Activated naive CD8-positive, alpha-beta T cell treated with anti-CD3 and anti-CD28 coated beads, Interleukin-2, amount 10 ng/mL, durations not matched to agents 7 days and 5 days (primary cell): ENCODE measurements around the gene PTPRN2. TPM values are rescaled to one million over a fixed set of nuclear protein-coding genes. Genes with fewer than 3 reads are reported as not detected.

Experiments
- ATAC-seq: fragments of 150-1000 bp; cut with Tn5 transposase; one replicate; pipeline ENCODE4 v1.10.0; 2021; ENCODE audit warnings: low read depth, moderate library complexity
- POLR2A ChIA-PET: fragments of 350-600 bp; sonication (Branson Sonifier 250); formaldehyde crosslinking; loops from one replicate; lab custom pipeline; 2021; ENCODE audit warnings: antibody characterized with exemption; lab: Charles Lee
- DNase-seq: peaks from one replicate; pipeline ENCODE4 v3.0.0; 2021
- H3K27ac Mint-ChIP-seq: one replicate; pipeline ENCODE4 v1.8.0; 2022; ENCODE audit warnings: mild to moderate bottlenecking, mixed read lengths
- H3K27me3 Mint-ChIP-seq: one replicate; pipeline ENCODE4 v1.8.0; 2022; ENCODE audit warnings: mild to moderate bottlenecking, moderate library complexity, mixed read lengths
- H3K36me3 Mint-ChIP-seq: one replicate; pipeline ENCODE4 v1.8.0; 2021; ENCODE audit warnings: mild to moderate bottlenecking, mixed read lengths
- H3K4me1 Mint-ChIP-seq: one replicate; pipeline ENCODE4 v1.8.0; 2021; ENCODE audit warnings: mixed read lengths
- H3K4me3 Mint-ChIP-seq: one replicate; pipeline ENCODE4 v1.8.0; 2022; ENCODE audit warnings: mild to moderate bottlenecking, moderate library complexity, mixed read lengths
- H3K9me3 Mint-ChIP-seq: one replicate; pipeline ENCODE4 v1.8.0; 2021; ENCODE audit warnings: mixed read lengths
- total RNA-seq, 2 experiments: library from RNA; stranded (reverse); gene quantifications; one replicate each; pipeline ENCODE4 v1.2.3, GENCODE V29; 2021

PTPRN2 gene
- total RNA-seq, 2 experiments from 2014 or later = 4.5 to 4.9 TPM

GRCh38 chr7:157809154-157809862 lies 778.3 kb downstream of the PTPRN2 start:
- Mint-ChIP-seq H3K4me1 (no peaks in the 10 kb centered on the region), H3K27ac (no peak overlapping the region), H3K4me3 (no peak overlapping the region), H3K36me3 (no peaks in the 10 kb centered on the region), H3K9me3 (no peaks in the 10 kb centered on the region), H3K27me3 (no peaks in the 10 kb centered on the region)
- no peak for DNase-seq
- POLR2A ChIA-PET = no interaction called here
- no peak for ATAC-seq

- DNase-seq = no peak
- POLR2A ChIA-PET = no interaction called here
- ATAC-seq = no peak
- H3K4me1 Mint-ChIP-seq = no peaks in the 10 kb centered on the region
- no peak overlapping the region for H3K27ac Mint-ChIP-seq
- H3K4me3 Mint-ChIP-seq = no peak overlapping the region
- H3K9me3 Mint-ChIP-seq = no peaks in the 10 kb centered on the region
- H3K27me3 Mint-ChIP-seq = no peaks in the 10 kb centered on the region
- H3K36me3 Mint-ChIP-seq = no peaks in the 10 kb centered on the region
Observed at GRCh38 chr7:157808042-157808441, 779.6 kb downstream of the PTPRN2 start.

- H3K27ac Mint-ChIP-seq = no peak overlapping the region
- no peaks in the 10 kb centered on the region for H3K27me3 Mint-ChIP-seq
- H3K9me3 Mint-ChIP-seq = no peaks in the 10 kb centered on the region
- no peak overlapping the region for H3K4me3 Mint-ChIP-seq
- ATAC-seq (no peak), DNase-seq (no peak)
- no peaks in the 10 kb centered on the region for H3K4me1 Mint-ChIP-seq
- H3K36me3 Mint-ChIP-seq = no peaks in the 10 kb centered on the region
- POLR2A ChIA-PET = no interaction called here
Observed at GRCh38 chr7:157807510-157807909, 780.1 kb downstream of the PTPRN2 start.

- Mint-ChIP-seq H3K27me3 (no peaks in the 10 kb centered on the region), H3K4me3 (no peak overlapping the region), H3K27ac (no peak overlapping the region), H3K4me1 (no peaks in the 10 kb centered on the region), H3K36me3 (no peaks in the 10 kb centered on the region), H3K9me3 (no peaks in the 10 kb centered on the region)
- DNase-seq (no peak), ATAC-seq (no peak)
- POLR2A ChIA-PET = no interaction called here
Observed at GRCh38 chr7:157806711-157807110, 780.9 kb downstream of the PTPRN2 start.

DNA sequence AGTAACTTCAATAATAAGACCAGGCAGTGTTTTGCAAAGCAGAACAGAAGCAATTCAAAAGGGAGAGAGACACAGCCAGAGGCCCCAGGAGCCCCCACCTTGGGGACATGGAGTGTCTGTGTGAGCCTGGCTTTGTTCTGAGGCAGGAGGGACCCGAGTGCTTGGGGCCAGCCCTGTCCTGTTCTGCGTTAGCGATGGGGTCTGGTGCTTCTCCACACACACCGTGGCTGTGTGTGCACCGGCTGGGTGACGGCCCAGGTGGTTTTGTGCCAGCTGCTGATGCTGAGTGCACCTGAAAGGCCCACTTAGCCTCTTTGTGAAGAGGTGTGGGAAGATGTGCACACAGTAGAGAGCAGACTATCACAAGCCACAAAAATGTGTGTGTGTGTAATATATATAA lies 781.9 kb downstream of the PTPRN2 start:
- H3K27ac Mint-ChIP-seq = no peak overlapping the region
- POLR2A ChIA-PET = no interaction called here
- H3K4me3 Mint-ChIP-seq = no peak overlapping the region
- no peaks in the 10 kb centered on the region for H3K36me3 Mint-ChIP-seq
- ATAC-seq = no peak
- no peak for DNase-seq
- H3K9me3 Mint-ChIP-seq = no peaks in the 10 kb centered on the region
- H3K27me3 Mint-ChIP-seq = no peaks in the 10 kb centered on the region
- no peaks in the 10 kb centered on the region for H3K4me1 Mint-ChIP-seq

- no peaks in the 10 kb centered on the region for H3K4me1 Mint-ChIP-seq
- no peaks in the 10 kb centered on the region for H3K9me3 Mint-ChIP-seq
- ATAC-seq (no peak), DNase-seq (no peak)
- H3K4me3 Mint-ChIP-seq = no peak overlapping the region
- POLR2A ChIA-PET = no interaction called here
- no peaks in the 10 kb centered on the region for H3K27me3 Mint-ChIP-seq
- no peak overlapping the region for H3K27ac Mint-ChIP-seq
- H3K36me3 Mint-ChIP-seq = no peaks in the 10 kb centered on the region
Observed at GRCh38 chr7:157803906-157804305, 783.7 kb downstream of the PTPRN2 start.

GRCh38 chr7:157801971-157802675 lies 785.5 kb downstream of the PTPRN2 start:
- POLR2A ChIA-PET = no interaction called here
- DNase-seq (no peak), ATAC-seq (no peak)
- H3K27ac Mint-ChIP-seq = no peak overlapping the region
- H3K4me3 Mint-ChIP-seq = no peak overlapping the region
- H3K9me3 Mint-ChIP-seq = no peaks in the 10 kb centered on the region
- H3K4me1 Mint-ChIP-seq = no peaks in the 10 kb centered on the region
- H3K36me3 Mint-ChIP-seq = no peaks in the 10 kb centered on the region
- no peaks in the 10 kb centered on the region for H3K27me3 Mint-ChIP-seq

DNA sequence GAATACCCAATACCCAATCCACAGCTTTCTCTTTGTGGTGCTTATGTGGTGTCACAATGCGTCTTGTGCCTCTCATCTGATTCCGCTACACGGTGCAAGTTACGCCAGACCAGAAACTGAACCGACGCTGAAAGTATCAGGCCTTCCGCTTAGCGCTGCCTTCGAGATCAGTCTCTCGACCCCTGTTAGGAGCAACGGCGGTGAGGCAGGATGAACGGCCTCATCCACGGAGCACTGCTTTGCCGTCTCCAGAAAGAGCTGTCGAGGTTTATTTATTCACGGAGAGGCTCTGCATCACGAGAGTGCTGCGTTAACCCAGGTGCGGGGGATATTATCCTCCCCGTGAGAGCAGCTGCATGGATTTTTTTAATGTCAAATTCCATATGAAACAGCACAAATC lies 786.5 kb downstream of the PTPRN2 start:
- Mint-ChIP-seq H3K36me3 (no peaks in the 10 kb centered on the region), H3K9me3 (no peaks in the 10 kb centered on the region), H3K4me1 (no peaks in the 10 kb centered on the region), H3K27me3 (no peaks in the 10 kb centered on the region), H3K4me3 (no peak overlapping the region), H3K27ac (no peak overlapping the region)
- DNase-seq = no peak
- ATAC-seq = no peak
- POLR2A ChIA-PET = no interaction called here

GRCh38 chr7:157800281-157800680 lies 787.3 kb downstream of the PTPRN2 start:
- DNase-seq (no peak), ATAC-seq (no peak)
- POLR2A ChIA-PET = no interaction called here
- Mint-ChIP-seq H3K4me3 (no peak overlapping the region), H3K4me1 (no peaks in the 10 kb centered on the region), H3K27me3 (no peaks in the 10 kb centered on the region), H3K9me3 (no peaks in the 10 kb centered on the region), H3K36me3 (no peaks in the 10 kb centered on the region), H3K27ac (no peak overlapping the region)

GRCh38 chr7:157799076-157799685 lies 788.4 kb downstream of the PTPRN2 start:
- H3K27ac Mint-ChIP-seq = no peak overlapping the region
- H3K9me3 Mint-ChIP-seq = no peaks in the 10 kb centered on the region
- DNase-seq (no peak), ATAC-seq (no peak)
- no peaks in the 10 kb centered on the region for H3K4me1 Mint-ChIP-seq
- no peaks in the 10 kb centered on the region for H3K36me3 Mint-ChIP-seq
- POLR2A ChIA-PET = no interaction called here
- H3K27me3 Mint-ChIP-seq = no peaks in the 10 kb centered on the region
- H3K4me3 Mint-ChIP-seq = no peak overlapping the region

DNA sequence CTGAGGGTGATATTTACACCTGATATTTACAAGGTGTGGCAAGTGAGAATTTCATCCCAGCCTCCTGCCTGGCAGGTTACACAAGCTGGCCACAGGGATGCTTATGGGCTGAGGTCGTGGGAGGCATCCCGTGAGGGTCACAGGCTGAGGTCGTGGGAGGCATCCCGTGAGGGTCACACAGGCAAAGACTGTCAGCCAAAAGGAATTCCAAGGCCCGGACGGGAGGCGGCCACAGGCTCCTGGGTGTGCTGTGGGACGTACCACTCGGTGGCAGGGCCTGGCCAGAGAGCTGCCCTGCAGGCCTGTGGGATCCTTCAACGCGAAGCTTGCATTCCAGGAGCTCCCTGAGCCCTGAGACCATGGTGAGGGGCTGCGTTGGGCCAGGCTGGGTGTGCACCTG lies 790.3 kb downstream of the PTPRN2 start:
- DNase-seq = no peak
- POLR2A ChIA-PET = no interaction called here
- Mint-ChIP-seq H3K9me3 (no peaks in the 10 kb centered on the region), H3K27me3 (no peaks in the 10 kb centered on the region), H3K4me3 (no peak overlapping the region), H3K36me3 (no peaks in the 10 kb centered on the region), H3K4me1 (no peaks in the 10 kb centered on the region), H3K27ac (no peak overlapping the region)
- ATAC-seq = no peak

- H3K4me1 Mint-ChIP-seq = no peaks in the 10 kb centered on the region
- no peaks in the 10 kb centered on the region for H3K36me3 Mint-ChIP-seq
- no peak overlapping the region for H3K27ac Mint-ChIP-seq
- no peaks in the 10 kb centered on the region for H3K9me3 Mint-ChIP-seq
- no peak for DNase-seq
- ATAC-seq = no peak
- H3K4me3 Mint-ChIP-seq = no peak overlapping the region
- POLR2A ChIA-PET = no interaction called here
- no peaks in the 10 kb centered on the region for H3K27me3 Mint-ChIP-seq
Observed at GRCh38 chr7:157796846-157797245, 790.8 kb downstream of the PTPRN2 start.

DNA sequence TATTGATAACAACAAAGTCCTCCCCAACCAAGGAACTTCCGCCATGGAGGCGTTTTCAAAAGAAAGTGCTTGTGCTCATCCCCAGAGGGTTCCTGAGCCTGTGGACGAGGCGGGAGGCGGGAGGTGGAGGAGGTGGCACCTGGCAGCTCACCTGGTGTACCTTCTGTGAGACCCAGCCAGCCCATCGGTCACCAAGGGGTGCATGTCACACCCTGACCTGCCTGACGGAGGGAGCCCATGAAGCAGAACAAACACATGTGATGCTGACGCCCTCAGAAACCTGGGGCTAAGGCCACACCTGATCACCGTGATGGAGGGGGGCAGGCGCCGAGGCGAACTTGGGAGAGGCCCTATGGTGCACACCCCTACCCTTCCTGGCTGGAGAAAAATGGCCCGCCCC lies 792.0 kb downstream of the PTPRN2 start:
- DNase-seq (no peak), ATAC-seq (no peak)
- POLR2A ChIA-PET = no interaction called here
- Mint-ChIP-seq H3K4me1 (no peaks in the 10 kb centered on the region), H3K36me3 (no peaks in the 10 kb centered on the region), H3K4me3 (no peak overlapping the region), H3K27ac (no peak overlapping the region), H3K27me3 (no peaks in the 10 kb centered on the region), H3K9me3 (no peaks in the 10 kb centered on the region)

- Mint-ChIP-seq H3K36me3 (no peaks in the 10 kb centered on the region), H3K27ac (no peak overlapping the region), H3K9me3 (no peaks in the 10 kb centered on the region), H3K4me3 (no peak overlapping the region), H3K27me3 (no peaks in the 10 kb centered on the region), H3K4me1 (no peaks in the 10 kb centered on the region)
- ATAC-seq (no peak), DNase-seq (no peak)
- POLR2A ChIA-PET = no interaction called here
Observed at GRCh38 chr7:157795199-157795598, 792.4 kb downstream of the PTPRN2 start.
